ENCODE data around the gene MCM10.
"Not testable (repeated sequence)": the region's sequence is repeated elsewhere in the genome, so short reads cannot be mapped to it uniquely, and the experiment has no call there.

MCM10 gene

GRCh38 chr10:13233358-13233757 lies 72.0 kb downstream of the MCM10 start:
- no peaks in the 10 kb centered on the region for H3K9me3 ChIP-seq (ENCODE audit: low read depth, low read length)
- no peak overlapping the region for H3K27ac ChIP-seq
- DNase-seq (ENCODE audit: low read depth, low spot score) = no peak
- H3K36me3 ChIP-seq (ENCODE audit: insufficient read depth, low read length) = no peaks in the 10 kb centered on the region
- no peak overlapping the region for H3K4me3 ChIP-seq
- TF ChIP-seq EZH2 (IDR thresholded peaks at IDR 0.05) (no peak), FOXP2 (optimal IDR thresholded peaks at IDR 0.05; ENCODE audit: control extremely low read depth, extremely low read length, insufficient read depth) (no peak), POLR2AphosphoS5 (IDR thresholded peaks at IDR 0.05; ENCODE audit: borderline replicate concordance, low read depth, low read length) (no peak)
- no peak overlapping the region for H3K9ac ChIP-seq (ENCODE audit: insufficient read length)

GRCh38 chr10:13234172-13234571 lies 72.8 kb downstream of the MCM10 start, which contains the start of gene UCMA:
Gene UCMA, minus strand, starts transcription at chr10:13234374. Its CDS starts 116 bp downstream, at chr10:13234258.
- Histone ChIP-seq H3K4me3 (no peak within 1 kb of the TSS), H3K27ac (no peak within 1 kb of the TSS), H3K9ac (ENCODE audit: insufficient read length) (no peak within 1 kb of the TSS), H3K9me3 (ENCODE audit: low read depth, low read length) (no peaks in the 10 kb centered on the region), H3K36me3 (ENCODE audit: insufficient read depth, low read length) (no peaks in the 10 kb centered on the region)
- TF ChIP-seq POLR2AphosphoS5 (IDR thresholded peaks at IDR 0.05; ENCODE audit: borderline replicate concordance, low read depth, low read length) (no peak), FOXP2 (optimal IDR thresholded peaks at IDR 0.05; ENCODE audit: control extremely low read depth, extremely low read length, insufficient read depth) (no peak), EZH2 (IDR thresholded peaks at IDR 0.05) (no peak)
- DNase-seq (ENCODE audit: low read depth, low spot score) = no peak

GRCh38 chr10:13234736-13235135 lies 73.4 kb downstream of the MCM10 start:
- not testable (repeated sequence) for DNase-seq (ENCODE audit: low read depth, low spot score); H3K9me3 ChIP-seq (ENCODE audit: low read depth, low read length); H3K9ac ChIP-seq (ENCODE audit: insufficient read length); H3K27ac ChIP-seq; H3K36me3 ChIP-seq (ENCODE audit: insufficient read depth, low read length); H3K4me3 ChIP-seq

- no peak overlapping the region for H3K27ac ChIP-seq
- TF ChIP-seq POLR2AphosphoS5 (IDR thresholded peaks at IDR 0.05; ENCODE audit: borderline replicate concordance, low read depth, low read length) = no peak
- no peak for TF ChIP-seq EZH2 (IDR thresholded peaks at IDR 0.05)
- TF ChIP-seq FOXP2 (optimal IDR thresholded peaks at IDR 0.05; ENCODE audit: control extremely low read depth, extremely low read length, insufficient read depth) = no peak
- no peak for DNase-seq (ENCODE audit: low read depth, low spot score)
- no peaks in the 10 kb centered on the region for H3K36me3 ChIP-seq (ENCODE audit: insufficient read depth, low read length)
- no peak overlapping the region for H3K4me3 ChIP-seq
- H3K9me3 ChIP-seq (ENCODE audit: low read depth, low read length) = no peaks in the 10 kb centered on the region
- no peak overlapping the region for H3K9ac ChIP-seq (ENCODE audit: insufficient read length)
Measured at GRCh38 chr10:13236638-13237037, 75.3 kb downstream of the MCM10 start.

- TF ChIP-seq POLR2AphosphoS5 (IDR thresholded peaks at IDR 0.05; ENCODE audit: borderline replicate concordance, low read depth, low read length) (no peak), FOXP2 (optimal IDR thresholded peaks at IDR 0.05; ENCODE audit: control extremely low read depth, extremely low read length, insufficient read depth) (no peak)
- no peak overlapping the region for H3K9ac ChIP-seq (ENCODE audit: insufficient read length)
- no peak overlapping the region for H3K27ac ChIP-seq
- no peaks in the 10 kb centered on the region for H3K9me3 ChIP-seq (ENCODE audit: low read depth, low read length)
- no peak for DNase-seq (ENCODE audit: low read depth, low spot score)
- H3K4me3 ChIP-seq = no peak overlapping the region
- H3K36me3 ChIP-seq (ENCODE audit: insufficient read depth, low read length) = no peaks in the 10 kb centered on the region
Measured at GRCh38 chr10:13238271-13239077, 77.1 kb downstream of the MCM10 start.

- Histone ChIP-seq H3K36me3 (ENCODE audit: insufficient read depth, low read length) (no peaks in the 10 kb centered on the region), H3K4me3 (no peak overlapping the region), H3K9me3 (ENCODE audit: low read depth, low read length) (no peaks in the 10 kb centered on the region), H3K9ac (ENCODE audit: insufficient read length) (no peak overlapping the region), H3K27ac (no peak overlapping the region)
- TF ChIP-seq EZH2 (IDR thresholded peaks at IDR 0.05) (no peak), FOXP2 (optimal IDR thresholded peaks at IDR 0.05; ENCODE audit: control extremely low read depth, extremely low read length, insufficient read depth) (no peak), POLR2AphosphoS5 (IDR thresholded peaks at IDR 0.05; ENCODE audit: borderline replicate concordance, low read depth, low read length) (no peak)
- no peak for DNase-seq (ENCODE audit: low read depth, low spot score)
Measured at GRCh38 chr10:13239923-13240322, 78.6 kb downstream of the MCM10 start.

- DNase-seq (ENCODE audit: low read depth, low spot score) = no peak
- no peak overlapping the region for H3K9ac ChIP-seq (ENCODE audit: insufficient read length)
- TF ChIP-seq POLR2AphosphoS5 (IDR thresholded peaks at IDR 0.05; ENCODE audit: borderline replicate concordance, low read depth, low read length) (no peak), EZH2 (IDR thresholded peaks at IDR 0.05) (no peak), FOXP2 (optimal IDR thresholded peaks at IDR 0.05; ENCODE audit: control extremely low read depth, extremely low read length, insufficient read depth) (no peak)
- no peaks in the 10 kb centered on the region for H3K36me3 ChIP-seq (ENCODE audit: insufficient read depth, low read length)
- H3K9me3 ChIP-seq (ENCODE audit: low read depth, low read length) = no peaks in the 10 kb centered on the region
- H3K27ac ChIP-seq = no peak overlapping the region
- no peak overlapping the region for H3K4me3 ChIP-seq
Measured at GRCh38 chr10:13241613-13242012, 80.3 kb downstream of the MCM10 start.

GRCh38 chr10:13242260-13242659 lies 80.9 kb downstream of the MCM10 start:
- not testable (repeated sequence) for H3K9me3 ChIP-seq (ENCODE audit: low read depth, low read length); H3K4me3 ChIP-seq; DNase-seq (ENCODE audit: low read depth, low spot score); H3K27ac ChIP-seq; H3K36me3 ChIP-seq (ENCODE audit: insufficient read depth, low read length); H3K9ac ChIP-seq (ENCODE audit: insufficient read length)

GRCh38 chr10:13247246-13247645 lies 85.9 kb downstream of the MCM10 start:
- no peak overlapping the region for H3K27ac ChIP-seq
- no peak for DNase-seq (ENCODE audit: low read depth, low spot score)
- TF ChIP-seq EZH2 (IDR thresholded peaks at IDR 0.05) (no peak), FOXP2 (optimal IDR thresholded peaks at IDR 0.05; ENCODE audit: control extremely low read depth, extremely low read length, insufficient read depth) (no peak), POLR2AphosphoS5 (IDR thresholded peaks at IDR 0.05; ENCODE audit: borderline replicate concordance, low read depth, low read length) (no peak)
- no peak overlapping the region for H3K4me3 ChIP-seq
- no peak overlapping the region for H3K9ac ChIP-seq (ENCODE audit: insufficient read length)
- H3K36me3 ChIP-seq (ENCODE audit: insufficient read depth, low read length) = no peaks in the 10 kb centered on the region
- H3K9me3 ChIP-seq (ENCODE audit: low read depth, low read length) = no peaks in the 10 kb centered on the region
